ENCODE results near the gene DIPK1A. TPM values are rescaled to one million over a fixed set of nuclear protein-coding genes. Genes with fewer than 3 reads are reported as not detected.
"Not testable (repeated sequence)": the region's sequence is repeated elsewhere in the genome, so short reads cannot be mapped to it uniquely, and the experiment has no call there.

The DIPK1A gene
- total RNA-seq, 4 donors from 2014 or later: 11.7 to 17.5 (median 15.1) TPM

- no peaks in the 10 kb centered on the region for H3K36me3 ChIP-seq
- H3K9me3 ChIP-seq: no peaks in the 10 kb centered on the region
- H3K27me3 ChIP-seq: no peaks in the 10 kb centered on the region
- intact Hi-C loops (cut with DNase I): no loop called here
- peaks cover 0 to 5% of the 10 kb centered on the region in 2 donors for H3K4me1 ChIP-seq
- no peak for DNase-seq
- TF ChIP-seq CTCF (IDR thresholded peaks at IDR 0.05): no peak
- no peak overlapping the region for H3K4me3 ChIP-seq (replicated peaks in 1 of 3)
- no peak overlapping the region for H3K27ac ChIP-seq
Measured at GRCh38 chr1:92987462-92987861, 26.2 kb upstream of the DIPK1A start.

- H3K4me3 ChIP-seq (replicated peaks in 1 of 3): no peak overlapping the region
- H3K36me3 ChIP-seq: no peaks in the 10 kb centered on the region
- H3K27ac ChIP-seq: no peak overlapping the region
- DNase-seq: no peak
- TF ChIP-seq POLR2A (IDR thresholded peaks at IDR 0.05) (no peak), CTCF (IDR thresholded peaks at IDR 0.05) (no peak)
- intact Hi-C loops (cut with DNase I): no loop called here
- H3K9me3 ChIP-seq: no peaks in the 10 kb centered on the region
- H3K27me3 ChIP-seq: no peaks in the 10 kb centered on the region
- H3K4me1 ChIP-seq: no peaks in the 10 kb centered on the region
Measured at GRCh38 chr1:92985101-92985500, 23.8 kb upstream of the DIPK1A start.

- H3K9me3 ChIP-seq: no peaks in the 10 kb centered on the region
- 83 to 84% methylated on average over 8 of the region's 8 CpGs for WGBS, 2 donors
- no peak overlapping the region for H3K27ac ChIP-seq
- no peaks in the 10 kb centered on the region for H3K4me1 ChIP-seq
- DNase-seq: no peak
- H3K27me3 ChIP-seq: no peaks in the 10 kb centered on the region
- no peaks in the 10 kb centered on the region for H3K36me3 ChIP-seq
- intact Hi-C loops (cut with DNase I): no loop called here
- no peak for TF ChIP-seq POLR2A (IDR thresholded peaks at IDR 0.05)
- no peak for TF ChIP-seq CTCF (IDR thresholded peaks at IDR 0.05)
- no peak overlapping the region for H3K4me3 ChIP-seq (replicated peaks in 1 of 3)
Measured at GRCh38 chr1:92980732-92981647, 19.7 kb upstream of the DIPK1A start.

- Histone ChIP-seq H3K27ac (no peak overlapping the region), H3K4me3 (replicated peaks in 1 of 3) (no peak overlapping the region), H3K9me3 (no peaks in the 10 kb centered on the region), H3K4me1 (no peaks in the 10 kb centered on the region), H3K36me3 (no peaks in the 10 kb centered on the region), H3K27me3 (no peaks in the 10 kb centered on the region)
- intact Hi-C loops (cut with DNase I): no loop called here
- no peak for DNase-seq
- WGBS, 2 donors: 80 to 87% methylated on average over 7 of the region's 7 CpGs
- no peak for TF ChIP-seq CTCF (IDR thresholded peaks at IDR 0.05)
Measured at GRCh38 chr1:92975551-92976232, 14.4 kb upstream of the DIPK1A start.

GRCh38 chr1:92974112-92974511 is 12.8 kb upstream of the DIPK1A start:
- H3K36me3 ChIP-seq; H3K9me3 ChIP-seq; H3K4me3 ChIP-seq (replicated peaks in 1 of 3); DNase-seq; H3K27me3 ChIP-seq; H3K27ac ChIP-seq; H3K4me1 ChIP-seq; intact Hi-C loops (cut with DNase I): not testable (repeated sequence)
- 74 to 85% methylated on average over 5 of the region's 5 CpGs for WGBS, 2 donors

Data from thyroid gland (tissue), 4 donors.